Fibroblast of lung (primary cell): Measurements from ENCODE around the gene DHRS7C.

Experiments used
- EZH2 ChIP-seq: IDR thresholded peaks from 2 replicates; pipeline ENCODE4 v1.5.1; 2012; ENCODE audit warnings: low read length, control low read depth, mild to moderate bottlenecking; ENCODE audit errors: missing control alignments
- TF ChIP-seq, protein P1 (sequence below), 2 donors: IDR thresholded peaks in 1 of 2; conservative IDR thresholded peaks in 1 of 2; 1 replicate in 1 of 2; 2 replicates in 1 of 2; pipeline ENCODE4 v1.5.1; 2011 to 2012; ENCODE audit warnings: low read length in 2 of 2, control low read depth in 1 of 2, inconsistent platforms in 1 of 2, low read depth in 1 of 2, mild to moderate bottlenecking in 1 of 2

DNA sequence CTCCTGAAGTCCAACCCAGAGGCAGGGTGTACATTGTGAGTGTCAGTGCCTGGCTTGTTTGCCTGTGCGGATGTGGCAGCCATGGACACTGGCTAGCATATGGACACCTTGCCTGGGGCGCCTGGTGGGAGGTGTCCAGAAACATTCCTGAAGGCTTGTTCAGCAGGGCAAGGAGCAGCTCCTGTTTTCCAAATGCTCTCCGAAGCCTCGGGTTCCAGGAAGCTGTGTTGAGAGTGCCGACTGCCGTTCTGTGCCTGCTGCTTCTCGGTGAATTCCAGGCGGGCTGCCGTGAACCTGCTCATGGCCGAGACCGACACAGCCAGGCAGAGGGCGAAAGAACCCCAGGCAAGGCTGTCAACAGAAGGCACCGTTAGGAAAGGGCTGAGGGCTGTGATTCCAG, 10.9 kb upstream of the DHRS7C start:
- TF ChIP-seq, protein P1, sequence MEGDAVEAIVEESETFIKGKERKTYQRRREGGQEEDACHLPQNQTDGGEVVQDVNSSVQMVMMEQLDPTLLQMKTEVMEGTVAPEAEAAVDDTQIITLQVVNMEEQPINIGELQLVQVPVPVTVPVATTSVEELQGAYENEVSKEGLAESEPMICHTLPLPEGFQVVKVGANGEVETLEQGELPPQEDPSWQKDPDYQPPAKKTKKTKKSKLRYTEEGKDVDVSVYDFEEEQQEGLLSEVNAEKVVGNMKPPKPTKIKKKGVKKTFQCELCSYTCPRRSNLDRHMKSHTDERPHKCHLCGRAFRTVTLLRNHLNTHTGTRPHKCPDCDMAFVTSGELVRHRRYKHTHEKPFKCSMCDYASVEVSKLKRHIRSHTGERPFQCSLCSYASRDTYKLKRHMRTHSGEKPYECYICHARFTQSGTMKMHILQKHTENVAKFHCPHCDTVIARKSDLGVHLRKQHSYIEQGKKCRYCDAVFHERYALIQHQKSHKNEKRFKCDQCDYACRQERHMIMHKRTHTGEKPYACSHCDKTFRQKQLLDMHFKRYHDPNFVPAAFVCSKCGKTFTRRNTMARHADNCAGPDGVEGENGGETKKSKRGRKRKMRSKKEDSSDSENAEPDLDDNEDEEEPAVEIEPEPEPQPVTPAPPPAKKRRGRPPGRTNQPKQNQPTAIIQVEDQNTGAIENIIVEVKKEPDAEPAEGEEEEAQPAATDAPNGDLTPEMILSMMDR (conservative IDR thresholded peaks at IDR 0.05 in 1 of 2, IDR thresholded peaks at IDR 0.05 in 1 of 2; ENCODE audit: low read depth in 1 of 2, low read length in 2 of 2) = no peak
- no peak for TF ChIP-seq EZH2
